Measurements from ENCODE around the gene ACADM.
"Not testable (repeated sequence)": the region's sequence is repeated elsewhere in the genome, so short reads cannot be mapped to it uniquely, and the experiment has no call there.

ACADM gene

DNA sequence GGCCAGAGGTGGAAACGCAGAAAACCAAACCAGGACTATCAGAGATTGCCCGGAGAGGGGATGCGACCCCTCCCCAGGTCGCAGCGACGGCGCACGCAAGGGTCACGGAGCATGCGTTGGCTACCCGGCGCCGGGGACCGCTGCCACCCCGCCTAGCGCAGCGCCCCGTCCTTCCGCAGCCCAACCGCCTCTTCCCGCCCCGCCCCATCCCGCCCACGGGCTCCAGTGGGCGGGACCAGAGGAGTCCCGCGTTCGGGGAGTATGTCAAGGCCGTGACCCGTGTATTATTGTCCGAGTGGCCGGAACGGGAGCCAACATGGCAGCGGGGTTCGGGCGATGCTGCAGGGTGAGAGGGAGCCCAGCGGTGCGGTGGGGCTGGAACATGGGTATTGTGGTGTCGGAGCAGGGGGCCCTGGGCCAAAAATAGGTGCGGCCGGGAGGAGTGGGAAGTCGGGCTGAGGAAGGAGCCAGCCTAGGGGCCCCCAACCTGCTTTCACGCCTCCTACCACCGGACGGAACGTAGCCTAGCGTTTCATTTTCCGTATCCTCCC lies at the start of gene ACADM:
ACADM (plus strand) TSS at position 238 of the 551 bp plus-strand sequence; CDS start at position 317, 79 bp downstream.
- peak within 1 kb of the TSS; percentile 91 to 94 for H3K9ac ChIP-seq (ENCODE audit: low read depth in 1 of 2, low read length in 2 of 2)
- H3K27ac ChIP-seq (ENCODE audit: low read depth in 2 of 2, low read length in 2 of 2), result peak within 1 kb of the TSS; percentile 89
- H3K4me3 ChIP-seq (ENCODE audit: low read length in 2 of 2), result peak within 1 kb of the TSS; percentile 92 to 93
- no peaks in the 10 kb centered on the region for H3K36me3 ChIP-seq (ENCODE audit: control insufficient read depth in 2 of 2, insufficient read depth in 2 of 2, low read length in 2 of 2)
- peaks cover 9 to 11% of the 10 kb centered on the region in 2 donors for H3K4me1 ChIP-seq (ENCODE audit: control insufficient read depth in 2 of 2, insufficient read depth in 2 of 2, low read length in 2 of 2)
- no peaks in the 10 kb centered on the region for H3K9me3 ChIP-seq (ENCODE audit: control insufficient read depth in 2 of 2, low read length in 2 of 2)
- no peaks in the 10 kb centered on the region for H3K27me3 ChIP-seq (ENCODE audit: control insufficient read depth in 2 of 2, insufficient read depth in 2 of 2, low read length in 2 of 2)

DNA sequence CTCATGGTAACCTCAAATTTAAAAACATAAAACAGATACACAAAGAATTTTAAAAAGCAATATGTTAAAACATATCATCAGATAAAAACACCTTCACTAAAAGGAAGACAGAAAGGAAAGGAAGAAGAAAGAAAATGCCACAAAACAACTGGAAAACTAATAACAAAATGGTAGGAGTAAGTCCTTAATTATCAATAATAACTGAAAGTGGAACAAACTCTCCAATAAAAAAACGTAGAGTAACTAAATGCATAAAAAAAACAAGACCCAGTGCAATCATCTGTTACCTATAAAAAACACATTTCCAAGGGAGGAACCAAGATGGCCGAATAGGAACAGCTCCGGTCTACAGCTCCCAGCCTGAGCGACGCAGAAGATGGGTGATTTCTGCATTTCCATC lies 47.1 kb upstream of the ACADM start:
- Histone ChIP-seq H3K27me3 (ENCODE audit: control insufficient read depth in 2 of 2, insufficient read depth in 2 of 2, low read length in 2 of 2) (no peaks in the 10 kb centered on the region), H3K9me3 (ENCODE audit: control insufficient read depth in 2 of 2, low read length in 2 of 2) (no peaks in the 10 kb centered on the region), H3K9ac (ENCODE audit: low read depth in 1 of 2, low read length in 2 of 2) (no peak overlapping the region), H3K36me3 (ENCODE audit: control insufficient read depth in 2 of 2, insufficient read depth in 2 of 2, low read length in 2 of 2) (no peaks in the 10 kb centered on the region), H3K4me1 (ENCODE audit: control insufficient read depth in 2 of 2, insufficient read depth in 2 of 2, low read length in 2 of 2) (no peaks in the 10 kb centered on the region), H3K4me3 (ENCODE audit: low read length in 2 of 2) (no peak overlapping the region), H3K27ac (ENCODE audit: low read depth in 2 of 2, low read length in 2 of 2) (no peak overlapping the region)

DNA sequence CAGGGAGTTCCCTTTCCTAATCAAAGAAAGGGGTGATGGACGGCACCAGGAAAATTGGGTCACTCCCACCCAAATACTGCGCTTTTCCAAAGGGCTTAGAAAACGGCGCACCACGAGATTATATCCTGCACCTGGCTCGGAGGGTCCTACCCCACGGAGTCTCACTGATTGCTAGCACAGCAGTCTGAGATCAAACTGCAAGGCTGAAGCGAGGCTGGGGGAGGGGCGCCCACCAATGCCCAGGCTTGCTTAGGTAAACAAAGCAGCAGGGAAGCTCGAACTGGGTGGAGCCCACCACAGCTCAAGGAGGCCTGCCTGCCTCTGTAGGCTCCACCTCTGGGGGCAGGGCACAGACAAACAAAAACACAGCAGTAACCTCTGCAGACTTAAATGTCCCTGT lies 46.5 kb upstream of the ACADM start:
- not testable (repeated sequence) for H3K4me3 ChIP-seq (ENCODE audit: low read length in 2 of 2); H3K9me3 ChIP-seq (ENCODE audit: control insufficient read depth in 2 of 2, low read length in 2 of 2); H3K27ac ChIP-seq (ENCODE audit: low read depth in 2 of 2, low read length in 2 of 2); H3K9ac ChIP-seq (ENCODE audit: low read depth in 1 of 2, low read length in 2 of 2); H3K4me1 ChIP-seq (ENCODE audit: control insufficient read depth in 2 of 2, insufficient read depth in 2 of 2, low read length in 2 of 2); H3K27me3 ChIP-seq (ENCODE audit: control insufficient read depth in 2 of 2, insufficient read depth in 2 of 2, low read length in 2 of 2); H3K36me3 ChIP-seq (ENCODE audit: control insufficient read depth in 2 of 2, insufficient read depth in 2 of 2, low read length in 2 of 2)

DNA sequence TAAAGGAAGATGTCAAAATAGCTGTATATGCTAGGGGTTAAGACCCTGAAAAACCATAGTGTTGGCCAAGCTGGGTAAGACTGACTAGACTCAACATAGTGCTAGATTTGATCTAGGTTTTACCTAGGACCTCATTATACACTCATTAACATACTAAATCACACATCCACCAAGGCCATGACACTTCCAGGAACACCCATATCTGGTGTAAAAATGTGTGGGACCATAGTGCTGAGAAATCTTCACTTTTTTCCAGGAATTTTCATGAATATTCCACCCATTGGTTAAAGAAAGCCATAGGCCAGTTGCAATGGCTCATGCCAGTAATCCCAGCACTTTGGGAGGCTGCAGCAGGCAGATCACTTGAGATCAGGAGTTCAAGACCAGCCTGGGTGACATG lies 34.0 kb upstream of the ACADM start:
- no peak overlapping the region for H3K4me3 ChIP-seq (ENCODE audit: low read length in 2 of 2)
- no peaks in the 10 kb centered on the region for H3K9me3 ChIP-seq (ENCODE audit: control insufficient read depth in 2 of 2, low read length in 2 of 2)
- H3K27ac ChIP-seq (ENCODE audit: low read depth in 2 of 2, low read length in 2 of 2), result no peak overlapping the region
- no peaks in the 10 kb centered on the region for H3K27me3 ChIP-seq (ENCODE audit: control insufficient read depth in 2 of 2, insufficient read depth in 2 of 2, low read length in 2 of 2)
- no peaks in the 10 kb centered on the region for H3K4me1 ChIP-seq (ENCODE audit: control insufficient read depth in 2 of 2, insufficient read depth in 2 of 2, low read length in 2 of 2)
- H3K9ac ChIP-seq (ENCODE audit: low read depth in 1 of 2, low read length in 2 of 2), result no peak overlapping the region
- no peaks in the 10 kb centered on the region for H3K36me3 ChIP-seq (ENCODE audit: control insufficient read depth in 2 of 2, insufficient read depth in 2 of 2, low read length in 2 of 2)

DNA sequence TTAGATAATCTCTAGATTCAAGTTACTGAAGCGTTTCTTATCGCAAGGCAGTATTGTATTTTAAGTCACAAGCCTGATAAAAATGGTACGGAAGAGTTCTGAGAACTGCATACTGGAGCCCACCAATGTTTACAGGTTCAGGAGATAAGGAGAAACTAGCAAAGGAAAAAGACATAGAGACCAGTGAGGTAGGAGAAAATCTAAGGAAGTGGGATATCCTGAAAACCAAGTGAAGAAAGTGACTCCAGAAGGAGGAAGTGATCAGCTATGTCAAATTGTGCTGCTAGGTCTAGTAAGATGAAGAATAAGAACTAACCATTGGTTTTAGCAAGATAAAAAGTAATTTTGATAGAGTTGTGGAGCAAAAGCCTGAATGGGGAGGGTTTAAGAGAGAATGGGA lies 31.0 kb upstream of the ACADM start:
- H3K36me3 ChIP-seq (ENCODE audit: control insufficient read depth in 2 of 2, insufficient read depth in 2 of 2, low read length in 2 of 2), result no peaks in the 10 kb centered on the region
- H3K9ac ChIP-seq (ENCODE audit: low read depth in 1 of 2, low read length in 2 of 2), result no peak overlapping the region
- no peaks in the 10 kb centered on the region for H3K4me1 ChIP-seq (ENCODE audit: control insufficient read depth in 2 of 2, insufficient read depth in 2 of 2, low read length in 2 of 2)
- no peak overlapping the region for H3K4me3 ChIP-seq (ENCODE audit: low read length in 2 of 2)
- H3K27ac ChIP-seq (ENCODE audit: low read depth in 2 of 2, low read length in 2 of 2), result no peak overlapping the region
- H3K9me3 ChIP-seq (ENCODE audit: control insufficient read depth in 2 of 2, low read length in 2 of 2), result no peaks in the 10 kb centered on the region
- H3K27me3 ChIP-seq (ENCODE audit: control insufficient read depth in 2 of 2, insufficient read depth in 2 of 2, low read length in 2 of 2), result no peaks in the 10 kb centered on the region

DNA sequence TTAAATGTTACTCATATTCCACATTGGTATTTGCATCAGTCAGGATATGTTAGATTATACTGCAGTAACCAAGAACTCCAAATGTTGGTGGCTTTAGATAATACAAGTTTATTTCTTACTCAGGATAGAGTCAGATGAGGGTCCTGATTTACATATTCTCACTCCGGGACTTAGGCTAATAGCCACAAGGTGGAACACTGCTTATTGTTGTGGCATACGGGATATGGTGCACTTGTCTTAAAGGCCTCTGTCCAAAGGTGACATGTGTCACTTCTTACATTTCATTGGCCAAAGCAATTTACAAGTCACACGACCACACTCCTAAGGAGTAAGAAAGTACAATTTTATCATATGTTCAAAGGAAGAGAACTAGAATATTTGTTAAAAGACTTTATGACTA lies 28.5 kb upstream of the ACADM start:
- H3K27me3 ChIP-seq (ENCODE audit: control insufficient read depth in 2 of 2, insufficient read depth in 2 of 2, low read length in 2 of 2), result no peaks in the 10 kb centered on the region
- no peak overlapping the region for H3K9ac ChIP-seq (ENCODE audit: low read depth in 1 of 2, low read length in 2 of 2)
- no peak overlapping the region for H3K4me3 ChIP-seq (ENCODE audit: low read length in 2 of 2)
- H3K36me3 ChIP-seq (ENCODE audit: control insufficient read depth in 2 of 2, insufficient read depth in 2 of 2, low read length in 2 of 2), result no peaks in the 10 kb centered on the region
- H3K9me3 ChIP-seq (ENCODE audit: control insufficient read depth in 2 of 2, low read length in 2 of 2), result no peaks in the 10 kb centered on the region
- no peaks in the 10 kb centered on the region for H3K4me1 ChIP-seq (ENCODE audit: control insufficient read depth in 2 of 2, insufficient read depth in 2 of 2, low read length in 2 of 2)
- no peak overlapping the region for H3K27ac ChIP-seq (ENCODE audit: low read depth in 2 of 2, low read length in 2 of 2)

DNA sequence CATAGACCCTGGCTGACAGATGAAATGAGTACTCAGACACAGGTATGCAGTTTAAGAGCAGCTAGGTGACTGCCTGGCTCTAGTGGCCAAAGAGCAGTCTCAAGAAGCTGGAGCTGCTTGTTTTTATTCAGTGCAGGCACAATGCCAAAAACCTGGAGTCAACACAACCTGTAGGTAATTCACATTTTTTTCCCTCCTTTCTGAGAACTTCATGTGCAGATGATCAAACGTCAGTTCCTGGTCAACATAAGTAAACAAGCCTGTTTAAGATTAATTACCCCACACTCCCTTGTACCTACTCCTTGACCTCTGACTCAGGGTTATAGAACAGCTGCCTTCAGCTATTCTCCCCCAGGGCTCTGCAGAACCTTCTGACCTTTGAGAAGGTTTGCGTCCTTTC lies 17.3 kb upstream of the ACADM start:
- H3K27ac ChIP-seq (ENCODE audit: low read depth in 2 of 2, low read length in 2 of 2), result no peak overlapping the region
- H3K4me3 ChIP-seq (ENCODE audit: low read length in 2 of 2), result no peak overlapping the region

DNA sequence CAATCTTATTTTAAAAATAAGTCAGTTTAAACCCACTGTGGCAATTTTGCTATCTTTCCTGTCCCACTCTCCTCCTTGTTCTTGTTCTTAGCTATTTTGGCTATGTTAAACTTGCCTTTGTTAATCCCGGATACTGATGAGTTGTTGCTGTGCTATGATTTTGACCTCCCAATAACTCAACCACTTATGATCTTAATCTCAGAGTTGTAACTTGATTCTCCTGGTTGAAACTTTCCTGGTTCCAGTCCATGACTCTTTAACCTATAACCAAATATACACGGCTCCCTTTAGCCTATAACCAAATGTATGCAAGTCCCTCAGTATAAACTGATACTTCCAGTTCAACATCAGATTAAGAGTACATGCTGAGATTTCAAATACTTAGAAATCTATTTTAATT lies 15.6 kb upstream of the ACADM start:
- H3K4me3 ChIP-seq (ENCODE audit: low read length in 2 of 2), result no peak overlapping the region
- H3K27me3 ChIP-seq (ENCODE audit: control insufficient read depth in 2 of 2, insufficient read depth in 2 of 2, low read length in 2 of 2), result no peaks in the 10 kb centered on the region
- H3K27ac ChIP-seq (ENCODE audit: low read depth in 2 of 2, low read length in 2 of 2), result no peak overlapping the region
- no peaks in the 10 kb centered on the region for H3K9me3 ChIP-seq (ENCODE audit: control insufficient read depth in 2 of 2, low read length in 2 of 2)
- no peaks in the 10 kb centered on the region for H3K36me3 ChIP-seq (ENCODE audit: control insufficient read depth in 2 of 2, insufficient read depth in 2 of 2, low read length in 2 of 2)
- H3K4me1 ChIP-seq (ENCODE audit: control insufficient read depth in 2 of 2, insufficient read depth in 2 of 2, low read length in 2 of 2), result no peaks in the 10 kb centered on the region
- no peak overlapping the region for H3K9ac ChIP-seq (ENCODE audit: low read depth in 1 of 2, low read length in 2 of 2)

More for the DNA sequence above, 17.3 kb upstream of the ACADM start:
- Histone ChIP-seq H3K27me3 (ENCODE audit: control insufficient read depth in 2 of 2, insufficient read depth in 2 of 2, low read length in 2 of 2) (no peaks in the 10 kb centered on the region), H3K36me3 (ENCODE audit: control insufficient read depth in 2 of 2, insufficient read depth in 2 of 2, low read length in 2 of 2) (no peaks in the 10 kb centered on the region), H3K9me3 (ENCODE audit: control insufficient read depth in 2 of 2, low read length in 2 of 2) (no peaks in the 10 kb centered on the region), H3K9ac (ENCODE audit: low read depth in 1 of 2, low read length in 2 of 2) (no peak overlapping the region), H3K4me1 (ENCODE audit: control insufficient read depth in 2 of 2, insufficient read depth in 2 of 2, low read length in 2 of 2) (no peaks in the 10 kb centered on the region)

DNA sequence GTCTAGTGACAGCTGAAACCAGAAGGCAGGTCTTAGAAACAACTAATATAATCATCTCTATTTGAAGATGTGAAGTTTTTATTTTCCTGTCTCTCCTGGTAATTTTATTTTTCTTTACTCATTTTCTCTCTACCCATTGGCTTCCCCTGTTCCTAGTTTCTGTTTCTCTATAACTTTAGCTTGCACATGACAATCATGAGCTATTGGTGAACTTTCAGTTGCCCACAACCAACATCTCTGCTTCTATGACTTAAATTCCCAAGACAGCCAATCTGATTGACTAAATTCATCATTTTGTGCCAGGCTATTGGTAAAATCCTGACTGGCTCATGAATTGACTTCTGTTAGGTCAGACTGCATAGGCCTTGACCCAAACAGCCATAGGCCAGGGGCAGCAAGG lies 13.7 kb upstream of the ACADM start:
- H3K36me3 ChIP-seq (ENCODE audit: control insufficient read depth in 2 of 2, insufficient read depth in 2 of 2, low read length in 2 of 2), result no peaks in the 10 kb centered on the region
- no peaks in the 10 kb centered on the region for H3K9me3 ChIP-seq (ENCODE audit: control insufficient read depth in 2 of 2, low read length in 2 of 2)
- H3K27ac ChIP-seq (ENCODE audit: low read depth in 2 of 2, low read length in 2 of 2), result no peak overlapping the region
- no peaks in the 10 kb centered on the region for H3K27me3 ChIP-seq (ENCODE audit: control insufficient read depth in 2 of 2, insufficient read depth in 2 of 2, low read length in 2 of 2)
- H3K9ac ChIP-seq (ENCODE audit: low read depth in 1 of 2, low read length in 2 of 2), result no peak overlapping the region
- H3K4me3 ChIP-seq (ENCODE audit: low read length in 2 of 2), result no peak overlapping the region
- no peaks in the 10 kb centered on the region for H3K4me1 ChIP-seq (ENCODE audit: control insufficient read depth in 2 of 2, insufficient read depth in 2 of 2, low read length in 2 of 2)

DNA sequence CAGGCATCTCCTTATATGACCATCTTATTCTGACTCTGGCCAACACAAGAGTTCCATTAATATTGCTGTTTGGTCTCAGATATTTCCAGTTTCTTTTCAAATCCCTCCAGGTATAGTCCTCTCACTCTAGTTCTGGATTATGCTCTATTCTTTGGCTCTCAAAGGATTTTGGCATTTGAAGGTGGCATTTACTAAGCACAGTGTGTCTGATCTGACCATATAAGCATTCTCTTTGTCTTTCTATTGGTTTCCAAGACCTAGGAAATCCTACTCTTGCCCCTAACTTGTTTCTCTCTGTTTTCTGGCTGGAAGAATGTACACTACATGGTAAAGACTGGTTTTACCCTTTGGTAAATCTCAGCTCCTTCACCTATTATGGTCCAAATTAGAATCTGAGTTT lies 12.7 kb upstream of the ACADM start:
- Histone ChIP-seq H3K27me3 (ENCODE audit: control insufficient read depth in 2 of 2, insufficient read depth in 2 of 2, low read length in 2 of 2) (no peaks in the 10 kb centered on the region), H3K4me1 (ENCODE audit: control insufficient read depth in 2 of 2, insufficient read depth in 2 of 2, low read length in 2 of 2) (no peaks in the 10 kb centered on the region), H3K4me3 (ENCODE audit: low read length in 2 of 2) (no peak overlapping the region), H3K9ac (ENCODE audit: low read depth in 1 of 2, low read length in 2 of 2) (no peak overlapping the region), H3K9me3 (ENCODE audit: control insufficient read depth in 2 of 2, low read length in 2 of 2) (no peaks in the 10 kb centered on the region), H3K36me3 (ENCODE audit: control insufficient read depth in 2 of 2, insufficient read depth in 2 of 2, low read length in 2 of 2) (no peaks in the 10 kb centered on the region), H3K27ac (ENCODE audit: low read depth in 2 of 2, low read length in 2 of 2) (no peak overlapping the region)

DNA sequence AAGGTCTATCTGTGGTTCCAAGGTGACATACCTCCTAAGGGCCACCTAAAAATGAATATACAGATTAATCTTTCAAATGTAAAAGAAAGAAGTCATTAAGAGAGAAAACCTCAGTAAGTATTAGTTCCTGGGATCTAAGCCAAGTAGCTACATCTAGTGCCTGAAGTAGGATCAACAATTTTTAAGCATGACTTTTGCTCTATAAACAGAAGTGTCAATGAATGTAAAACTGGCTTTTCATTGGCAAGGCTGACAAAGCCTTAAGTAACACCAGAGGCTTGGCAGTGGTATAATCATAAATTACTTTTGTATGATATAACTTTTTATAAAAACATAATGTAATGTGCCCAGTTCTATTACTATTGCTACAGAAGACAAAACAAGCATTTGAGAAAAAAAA lies 12.2 kb upstream of the ACADM start:
- Histone ChIP-seq H3K27ac (ENCODE audit: low read depth in 2 of 2, low read length in 2 of 2) (no peak overlapping the region), H3K9ac (ENCODE audit: low read depth in 1 of 2, low read length in 2 of 2) (no peak overlapping the region), H3K9me3 (ENCODE audit: control insufficient read depth in 2 of 2, low read length in 2 of 2) (no peaks in the 10 kb centered on the region), H3K4me1 (ENCODE audit: control insufficient read depth in 2 of 2, insufficient read depth in 2 of 2, low read length in 2 of 2) (no peaks in the 10 kb centered on the region), H3K4me3 (ENCODE audit: low read length in 2 of 2) (no peak overlapping the region), H3K27me3 (ENCODE audit: control insufficient read depth in 2 of 2, insufficient read depth in 2 of 2, low read length in 2 of 2) (no peaks in the 10 kb centered on the region), H3K36me3 (ENCODE audit: control insufficient read depth in 2 of 2, insufficient read depth in 2 of 2, low read length in 2 of 2) (no peaks in the 10 kb centered on the region)

Data from mucosa of rectum (tissue), 2 donors.